ENCODE data around the gene TMEM89. TPM values are rescaled to one million over a fixed set of nuclear protein-coding genes. Genes with fewer than 3 reads are reported as not detected.

Gene TMEM89
- polyA plus RNA-seq, 1 donor (not counting 4 experiments of a cell fraction or from before 2014, with no cell fraction given) = not detected

DNA sequence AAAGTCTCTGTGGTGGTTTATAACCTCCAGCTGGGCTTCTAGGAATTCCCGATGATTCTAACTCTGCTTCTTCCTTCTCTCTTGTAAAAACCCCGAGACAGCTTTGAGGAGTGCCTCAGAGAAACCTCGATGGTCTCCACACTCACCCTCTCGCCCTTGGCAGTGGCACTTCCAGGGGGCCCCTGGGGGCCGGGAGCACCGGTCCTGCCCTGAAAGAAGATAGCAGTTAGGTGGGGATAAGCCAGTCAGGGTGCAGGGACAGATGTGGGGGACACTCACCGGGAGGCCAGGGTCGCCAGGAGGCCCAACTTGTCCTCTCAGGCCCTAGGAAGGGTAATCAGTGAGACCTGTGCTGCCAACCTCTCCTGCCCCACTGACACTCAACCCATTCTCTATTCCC, 36.2 kb downstream of the TMEM89 start:
- dilution Hi-C loops (cut with MboI; ENCODE audit: extremely low pct_ligation_motif_present, low sequenced_read_pairs) = no loop called here
- peaks cover 67% of the 10 kb centered on the region for H3K79me2 ChIP-seq (ENCODE audit: control insufficient read depth, insufficient read depth, low read length)

DNA sequence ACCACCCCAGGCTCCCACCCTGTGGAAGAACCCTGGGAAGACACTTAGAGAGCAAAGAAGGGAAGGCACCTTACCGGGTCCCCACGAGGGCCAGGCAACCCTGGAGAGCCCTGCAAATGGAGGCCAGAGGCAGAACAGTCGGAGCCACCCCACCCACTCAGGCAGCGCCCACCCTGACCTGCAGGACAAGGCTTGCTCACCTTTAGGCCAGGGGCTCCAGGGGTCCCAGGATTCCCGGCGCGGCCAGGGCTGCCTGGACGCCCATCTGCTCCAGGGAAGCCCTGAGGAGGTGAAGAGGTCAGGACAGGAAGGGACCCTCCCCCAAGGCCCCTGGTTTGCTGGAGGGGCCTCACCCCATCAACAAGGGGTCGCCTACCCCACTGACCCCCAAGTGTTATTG, 36.7 kb downstream of the TMEM89 start:
- Histone ChIP-seq H3K79me2 (ENCODE audit: control insufficient read depth, insufficient read depth, low read length) (peaks cover 63% of the 10 kb centered on the region), H3K4me2 (ENCODE audit: control insufficient read depth, extremely low read depth, insufficient read depth, low read depth, low read length) (no peak overlapping the region), H3K4me3 (ENCODE audit: control insufficient read depth in 2 of 3, extremely low read depth in 1 of 3, insufficient read depth in 2 of 3, low read depth in 1 of 3, low read length in 3 of 3) (no peak overlapping the region), H3K36me3 (ENCODE audit: control insufficient read depth in 2 of 2, extremely low read depth in 1 of 2, insufficient read depth in 2 of 2, low read length in 2 of 2) (peaks cover 86 to 91% of the 10 kb centered on the region in 2 experiments), H3K27me3 (ENCODE audit: control insufficient read depth, extremely low read depth, insufficient read depth, low read length) (no peaks in the 10 kb centered on the region), H3K27ac (ENCODE audit: control insufficient read depth, insufficient read depth, low read length) (no peak overlapping the region), H3K9ac (ENCODE audit: control insufficient read depth, extremely low read depth, insufficient read depth, low read length) (no peak overlapping the region), H3K4me1 (ENCODE audit: control insufficient read depth, extremely low read depth, insufficient read depth, low read length) (no peaks in the 10 kb centered on the region), H4K20me1 (ENCODE audit: control insufficient read depth, extremely low read depth, insufficient read depth, low read length) (peaks cover 32% of the 10 kb centered on the region), H2AFZ (ENCODE audit: control insufficient read depth, low read length) (no peak overlapping the region), H3K9me1 (ENCODE audit: control insufficient read depth, extremely low read depth, insufficient read depth, low read length) (no peaks in the 10 kb centered on the region), H3K9me3 (ENCODE audit: control insufficient read depth, low read depth, low read length) (no peaks in the 10 kb centered on the region)
- FAIRE-seq = no peak
- TF ChIP-seq EZH2 (IDR thresholded peaks at IDR 0.05; ENCODE audit: low read length) = no peak
- TF ChIP-seq, protein P1, sequence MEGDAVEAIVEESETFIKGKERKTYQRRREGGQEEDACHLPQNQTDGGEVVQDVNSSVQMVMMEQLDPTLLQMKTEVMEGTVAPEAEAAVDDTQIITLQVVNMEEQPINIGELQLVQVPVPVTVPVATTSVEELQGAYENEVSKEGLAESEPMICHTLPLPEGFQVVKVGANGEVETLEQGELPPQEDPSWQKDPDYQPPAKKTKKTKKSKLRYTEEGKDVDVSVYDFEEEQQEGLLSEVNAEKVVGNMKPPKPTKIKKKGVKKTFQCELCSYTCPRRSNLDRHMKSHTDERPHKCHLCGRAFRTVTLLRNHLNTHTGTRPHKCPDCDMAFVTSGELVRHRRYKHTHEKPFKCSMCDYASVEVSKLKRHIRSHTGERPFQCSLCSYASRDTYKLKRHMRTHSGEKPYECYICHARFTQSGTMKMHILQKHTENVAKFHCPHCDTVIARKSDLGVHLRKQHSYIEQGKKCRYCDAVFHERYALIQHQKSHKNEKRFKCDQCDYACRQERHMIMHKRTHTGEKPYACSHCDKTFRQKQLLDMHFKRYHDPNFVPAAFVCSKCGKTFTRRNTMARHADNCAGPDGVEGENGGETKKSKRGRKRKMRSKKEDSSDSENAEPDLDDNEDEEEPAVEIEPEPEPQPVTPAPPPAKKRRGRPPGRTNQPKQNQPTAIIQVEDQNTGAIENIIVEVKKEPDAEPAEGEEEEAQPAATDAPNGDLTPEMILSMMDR (optimal IDR thresholded peaks at IDR 0.05 in 1 of 3, IDR thresholded peaks at IDR 0.05 in 1 of 3, conservative IDR thresholded peaks at IDR 0.05 in 1 of 3; ENCODE audit: extremely low read depth in 1 of 3, insufficient read depth in 2 of 3, low read length in 3 of 3) = no peak
- DNase-seq (ENCODE audit: low read depth, low spot score) = no peak
- dilution Hi-C loops (cut with MboI; ENCODE audit: extremely low pct_ligation_motif_present, low sequenced_read_pairs) = no loop called here

More for the DNA sequence above, 36.2 kb downstream of the TMEM89 start:
- Histone ChIP-seq H3K27me3 (ENCODE audit: control insufficient read depth, extremely low read depth, insufficient read depth, low read length) (no peaks in the 10 kb centered on the region), H4K20me1 (ENCODE audit: control insufficient read depth, extremely low read depth, insufficient read depth, low read length) (peaks cover 31% of the 10 kb centered on the region), H2AFZ (ENCODE audit: control insufficient read depth, low read length) (no peak overlapping the region), H3K9me1 (ENCODE audit: control insufficient read depth, extremely low read depth, insufficient read depth, low read length) (no peaks in the 10 kb centered on the region), H3K27ac (ENCODE audit: control insufficient read depth, insufficient read depth, low read length) (no peak overlapping the region), H3K4me1 (ENCODE audit: control insufficient read depth, extremely low read depth, insufficient read depth, low read length) (peaks cover 2% of the 10 kb centered on the region), H3K4me2 (ENCODE audit: control insufficient read depth, extremely low read depth, insufficient read depth, low read depth, low read length) (no peak overlapping the region), H3K9me3 (ENCODE audit: control insufficient read depth, low read depth, low read length) (no peaks in the 10 kb centered on the region), H3K4me3 (ENCODE audit: control insufficient read depth in 2 of 3, extremely low read depth in 1 of 3, insufficient read depth in 2 of 3, low read depth in 1 of 3, low read length in 3 of 3) (no peak overlapping the region), H3K36me3 (ENCODE audit: control insufficient read depth in 2 of 2, extremely low read depth in 1 of 2, insufficient read depth in 2 of 2, low read length in 2 of 2) (peaks cover 86 to 91% of the 10 kb centered on the region in 2 experiments), H3K9ac (ENCODE audit: control insufficient read depth, extremely low read depth, insufficient read depth, low read length) (no peak overlapping the region)
- FAIRE-seq (no peak), DNase-seq (ENCODE audit: low read depth, low spot score) (no peak)
- no peak for TF ChIP-seq EZH2 (IDR thresholded peaks at IDR 0.05; ENCODE audit: low read length)
- TF ChIP-seq, protein P1 (optimal IDR thresholded peaks at IDR 0.05 in 1 of 3, IDR thresholded peaks at IDR 0.05 in 1 of 3, conservative IDR thresholded peaks at IDR 0.05 in 1 of 3; ENCODE audit: extremely low read depth in 1 of 3, insufficient read depth in 2 of 3, low read length in 3 of 3) = no peak
